Keratinocyte (primary cell): ENCODE results near the gene S100B. TPM values are rescaled to one million over a fixed set of nuclear protein-coding genes. Genes with fewer than 3 reads are reported as not detected.

ENCODE experiments used
- DNase-seq: peaks from one replicate; pipeline ENCODE4 v3.0.0-alpha.2; 2011; ENCODE audit warnings: low read depth, missing footprints, low spot score
- FAIRE-seq: peaks from 2 replicates; lab custom pipeline; 2011; peaks lifted over from hg19 to GRCh38; lab: Jason Lieb, UNC
- H2AFZ ChIP-seq: 2 replicates; pipeline ENCODE4 v1.6.0; 2012; ENCODE audit warnings: low read length, control low read depth, inconsistent platforms; ENCODE audit not compliant: control insufficient read depth
- H3K27ac ChIP-seq: 2 replicates; pipeline ENCODE4 v1.5.1; 2011; ENCODE audit warnings: low read length; ENCODE audit not compliant: control insufficient read depth, insufficient read depth
- H3K27me3 ChIP-seq: 3 replicates; pipeline ENCODE4 v1.6.0; 2011; ENCODE audit warnings: low read length; ENCODE audit not compliant: control insufficient read depth, insufficient read depth; ENCODE audit errors: extremely low read depth
- H3K36me3 ChIP-seq, 2 experiments: 2 replicates in 1 of 2; 3 replicates in 1 of 2; pipeline ENCODE4 v1.5.1; 2011; ENCODE audit warnings: low read length in 2 of 2, mild to moderate bottlenecking in 1 of 2; ENCODE audit not compliant: control insufficient read depth in 2 of 2, insufficient read depth in 2 of 2; ENCODE audit errors: extremely low read depth in 1 of 2
- H3K4me1 ChIP-seq: 3 replicates; pipeline ENCODE4 v1.5.1; 2011; ENCODE audit warnings: low read length; ENCODE audit not compliant: control insufficient read depth, insufficient read depth; ENCODE audit errors: extremely low read depth
- H3K4me2 ChIP-seq: 3 replicates; pipeline ENCODE4 v1.6.0; 2011; ENCODE audit warnings: low read depth, low read length; ENCODE audit not compliant: control insufficient read depth, insufficient read depth; ENCODE audit errors: extremely low read depth
- H3K4me3 ChIP-seq, 3 experiments: fragments of 200-600 bp in 1 of 3; sonication (generic) in 1 of 3; 2 replicates in 2 of 3; 3 replicates in 1 of 3; pipeline ENCODE4 v1.5.1; 2011 to 2016; ENCODE audit warnings: low read length in 3 of 3, mild to moderate bottlenecking in 3 of 3, control low read depth in 2 of 3, inconsistent platforms in 1 of 3, low read depth in 1 of 3, mixed read lengths in 1 of 3, mixed run types in 1 of 3, moderate library complexity in 1 of 3; ENCODE audit not compliant: control insufficient read depth in 2 of 3, insufficient read depth in 2 of 3; ENCODE audit errors: extremely low read depth in 1 of 3
- H3K79me2 ChIP-seq: 2 replicates; pipeline ENCODE4 v1.6.0; 2012; ENCODE audit warnings: low read length; ENCODE audit not compliant: control insufficient read depth, insufficient read depth
- H3K9ac ChIP-seq: 3 replicates; pipeline ENCODE4 v1.6.0; 2011; ENCODE audit warnings: low read length; ENCODE audit not compliant: control insufficient read depth, insufficient read depth; ENCODE audit errors: extremely low read depth
- H3K9me1 ChIP-seq: 3 replicates; pipeline ENCODE4 v1.6.0; 2011; ENCODE audit warnings: low read length; ENCODE audit not compliant: control insufficient read depth, insufficient read depth; ENCODE audit errors: extremely low read depth
- H3K9me3 ChIP-seq: 2 replicates; pipeline ENCODE4 v1.5.1; 2012; ENCODE audit warnings: low read depth, low read length; ENCODE audit not compliant: control insufficient read depth
- H4K20me1 ChIP-seq: 3 replicates; pipeline ENCODE4 v1.6.0; 2011; ENCODE audit warnings: low read length; ENCODE audit not compliant: control insufficient read depth, insufficient read depth; ENCODE audit errors: extremely low read depth
- CTCF ChIP-seq, 3 experiments: IDR thresholded peaks in 1 of 3; conservative IDR thresholded peaks in 1 of 3; optimal IDR thresholded peaks in 1 of 3; 2 replicates in 2 of 3; 3 replicates in 1 of 3; pipeline versions ENCODE3 to v1.5.1; 2011; ENCODE audit warnings: low read length in 3 of 3, mild to moderate bottlenecking in 3 of 3, moderate library complexity in 2 of 3, control low read depth in 1 of 3, inconsistent platforms in 1 of 3; ENCODE audit not compliant: insufficient read depth in 2 of 3; ENCODE audit errors: extremely low read depth in 1 of 3
- EZH2 ChIP-seq: IDR thresholded peaks from one replicate; pipeline ENCODE4 v1.6.1; 2012; ENCODE audit warnings: inconsistent platforms, mild to moderate bottlenecking, low read length, moderate library complexity
- dilution Hi-C: fragments of 300-500 bp; cut with MboI; formaldehyde crosslinking; loops from one replicate; pipeline ENCODE4 v1.7.0; 2020; ENCODE audit warnings: low sequenced_read_pairs; ENCODE audit not compliant: extremely low pct_ligation_motif_present
- polyA plus RNA-seq, 5 experiments: library from polyadenylated mRNA; depleted of rRNA in 3 of 5; stranded (reverse) in 3 of 5; stranded (forward) in 1 of 5; unstranded in 1 of 5; fragments of >200 nt; gene quantifications; 1 replicate in 1 of 5; 2 replicates in 3 of 5; 3 replicates in 1 of 5; pipeline versions ENCODE4 v1.2.1 to v1.2.3, GENCODE V29; 2011 to 2012; ENCODE audit warnings: missing spikeins in 2 of 5, low read depth in 1 of 5, low replicate concordance in 1 of 5

S100B gene
- polyA plus RNA-seq, 1 donor (not counting 4 experiments of a cell fraction or from before 2014, with no cell fraction given), result not detected

GRCh38 chr21:46626536-46626935, 21.7 kb upstream of the S100B start:
- no peak for FAIRE-seq
- no peak for DNase-seq
- H3K36me3 ChIP-seq, result no peaks in the 10 kb centered on the region

GRCh38 chr21:46625759-46626158, 20.9 kb upstream of the S100B start:
- TF ChIP-seq EZH2, result no peak
- no peak for TF ChIP-seq CTCF (optimal IDR thresholded peaks at IDR 0.05 in 1 of 3, IDR thresholded peaks at IDR 0.05 in 1 of 3, conservative IDR thresholded peaks at IDR 0.05 in 1 of 3; ENCODE audit: extremely low read depth in 1 of 3, insufficient read depth in 2 of 3, low read length in 3 of 3)
- H3K9ac ChIP-seq, result no peak overlapping the region
- peaks cover 5% of the 10 kb centered on the region for H3K4me1 ChIP-seq
- peaks cover 5% of the 10 kb centered on the region for H3K9me3 ChIP-seq
- dilution Hi-C loops, result no loop called here
- no peak for FAIRE-seq
- no peaks in the 10 kb centered on the region for H3K9me1 ChIP-seq
- no peaks in the 10 kb centered on the region for H4K20me1 ChIP-seq
- H3K27me3 ChIP-seq, result no peaks in the 10 kb centered on the region
- no peaks in the 10 kb centered on the region for H3K79me2 ChIP-seq
- H3K4me2 ChIP-seq, result no peak overlapping the region
- DNase-seq, result no peak
- H3K36me3 ChIP-seq, result no peaks in the 10 kb centered on the region
- H2AFZ ChIP-seq, result no peak overlapping the region
- no peak overlapping the region for H3K27ac ChIP-seq
- H3K4me3 ChIP-seq, result no peak overlapping the region

More at GRCh38 chr21:46626536-46626935, 21.7 kb upstream of the S100B start:
- H3K27ac ChIP-seq, result no peak overlapping the region
- peaks cover 5% of the 10 kb centered on the region for H3K4me1 ChIP-seq
- no peaks in the 10 kb centered on the region for H3K9me1 ChIP-seq
- H3K9me3 ChIP-seq, result peaks cover 5% of the 10 kb centered on the region
- H3K4me2 ChIP-seq, result no peak overlapping the region
- no peaks in the 10 kb centered on the region for H4K20me1 ChIP-seq
- TF ChIP-seq CTCF (optimal IDR thresholded peaks at IDR 0.05 in 1 of 3, IDR thresholded peaks at IDR 0.05 in 1 of 3, conservative IDR thresholded peaks at IDR 0.05 in 1 of 3; ENCODE audit: extremely low read depth in 1 of 3, insufficient read depth in 2 of 3, low read length in 3 of 3) (no peak), EZH2 (no peak)
- H3K27me3 ChIP-seq, result no peaks in the 10 kb centered on the region
- no peaks in the 10 kb centered on the region for H3K79me2 ChIP-seq
- no peak overlapping the region for H3K9ac ChIP-seq
- no peak overlapping the region for H3K4me3 ChIP-seq
- dilution Hi-C loops, result no loop called here
- H2AFZ ChIP-seq, result no peak overlapping the region
